SK-N-SH (cell line): Measurements from ENCODE around the gene FALEC.

Experiments used
- CTCF ChIP-seq: fragments of 200-600 bp; sonication (generic); IDR thresholded peaks from 2 replicates; pipeline ENCODE4 v1.6.1; 2017; ENCODE audit warnings: antibody characterized with exemption, mild to moderate bottlenecking, moderate library complexity
- EP300 ChIP-seq, 2 experiments: IDR thresholded peaks; 2 replicates each; pipeline versions ENCODE4 v1.4.0 to v1.6.1; 2012; ENCODE audit warnings: borderline replicate concordance in 1 of 2, low read depth in 1 of 2, low read length in 1 of 2
- EZH2phosphoT487 ChIP-seq: fragments of 200-600 bp; sonication (generic); IDR thresholded peaks from 2 replicates; pipeline ENCODE4 v1.6.1; 2017; ENCODE audit warnings: low read depth, mixed run types, mild to moderate bottlenecking, antibody characterized with exemption, moderate library complexity, borderline replicate concordance
- RXRA ChIP-seq: IDR thresholded peaks from 2 replicates; pipeline ENCODE4 v1.4.0; 2012; ENCODE audit warnings: low read depth, mild to moderate bottlenecking, borderline replicate concordance
- SMC3 ChIP-seq: IDR thresholded peaks from 2 replicates; pipeline ENCODE4 v1.6.1; 2012; ENCODE audit warnings: low read depth, low read length, improper control_type of control experiment
- TCF12 ChIP-seq: IDR thresholded peaks from 2 replicates; pipeline ENCODE4 v1.4.0; 2012
- TF ChIP-seq, protein P1 (sequence below): IDR thresholded peaks from 2 replicates; pipeline ENCODE4 v1.4.0; 2012; ENCODE audit warnings: low read depth, borderline replicate concordance

- TF ChIP-seq, protein P1, sequence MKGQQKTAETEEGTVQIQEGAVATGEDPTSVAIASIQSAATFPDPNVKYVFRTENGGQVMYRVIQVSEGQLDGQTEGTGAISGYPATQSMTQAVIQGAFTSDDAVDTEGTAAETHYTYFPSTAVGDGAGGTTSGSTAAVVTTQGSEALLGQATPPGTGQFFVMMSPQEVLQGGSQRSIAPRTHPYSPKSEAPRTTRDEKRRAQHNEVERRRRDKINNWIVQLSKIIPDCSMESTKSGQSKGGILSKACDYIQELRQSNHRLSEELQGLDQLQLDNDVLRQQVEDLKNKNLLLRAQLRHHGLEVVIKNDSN, result no peak
- TF ChIP-seq EZH2phosphoT487 (no peak), CTCF (no peak), RXRA (no peak), TCF12 (no peak), SMC3 (no peak), EP300 (IDR thresholded peaks at IDR 0.05; ENCODE audit: borderline replicate concordance in 1 of 2, low read depth in 1 of 2, low read length in 1 of 2) (no peak)
These were observed 42.8 kb downstream of the FALEC start for GRCh38 chr1:150558303-150558704.
